Heart left ventricle (tissue), 16 donors: ENCODE data around the gene PTPRK. TPM values are rescaled to one million over a fixed set of nuclear protein-coding genes. Genes with fewer than 3 reads are reported as not detected.
"Not testable (repeated sequence)": the region's sequence is repeated elsewhere in the genome, so short reads cannot be mapped to it uniquely, and the experiment has no call there.

Experiments
- ATAC-seq, 4 donors: fragments of 200-7000 bp; cut with Tn5 transposase; one replicate each; pipeline ENCODE4 v1.9.1; 2020 to 2022; ENCODE audit warnings: moderate library complexity in 4 of 4, mild to moderate bottlenecking in 3 of 4, moderate number of reproducible peaks in 1 of 4
- DNase-seq, 5 donors: peaks; one replicate each; pipeline ENCODE4 v3.0.0-alpha.2; 2020
- H3K27ac ChIP-seq, 12 donors: fragments of 200-600 bp; sonication (generic) in 4 of 12; one replicate each; pipeline versions ENCODE4 v1.5.0 to v1.8.0; 2016 to 2022; ENCODE audit warnings: mild to moderate bottlenecking in 2 of 12
- H3K27me3 ChIP-seq, 9 donors: fragments of 200-600 bp; sonication (generic) in 2 of 9; one replicate each; pipeline versions ENCODE4 v1.5.1 to v1.8.0; 2016 to 2022; ENCODE audit warnings: mild to moderate bottlenecking in 3 of 9
- H3K36me3 ChIP-seq, 9 donors: fragments of 200-600 bp; sonication (generic) in 2 of 9; one replicate each; pipeline versions ENCODE4 v1.5.0 to v1.8.0; 2018 to 2022; ENCODE audit warnings: mild to moderate bottlenecking in 2 of 9
- H3K4me1 ChIP-seq, 12 donors: fragments of 200-600 bp; sonication (generic) in 4 of 12; one replicate each; pipeline versions ENCODE4 v1.5.0 to v1.8.0; 2016 to 2022; ENCODE audit warnings: mild to moderate bottlenecking in 3 of 12
- H3K4me3 ChIP-seq, 12 donors: fragments of 200-600 bp; sonication (generic) in 4 of 12; one replicate each; pipeline versions ENCODE4 v1.5.0 to v1.8.0; 2017 to 2022; ENCODE audit warnings: mild to moderate bottlenecking in 9 of 12, moderate library complexity in 4 of 12
- H3K9me3 ChIP-seq, 12 donors: fragments of 200-600 bp; sonication (generic) in 4 of 12; one replicate each; pipeline versions ENCODE4 v1.5.0 to v1.8.0; 2016 to 2022; ENCODE audit warnings: mild to moderate bottlenecking in 1 of 12
- POLR2A ChIP-seq, 2 donors: fragments of 450-650 bp; IDR thresholded peaks; one replicate each; pipeline ENCODE4 v1.6.1; 2017; ENCODE audit warnings: antibody characterized with exemption in 2 of 2, mild to moderate bottlenecking in 2 of 2, moderate library complexity in 2 of 2
- WGBS, 4 donors: extraction: QIAGEN DNeasy Blood & Tissue Kit in 2 of 4; methylation state at CpG; one replicate each; pipeline versions ENCODE4 v1.1.5 to v1.1.7; 2013 to 2018; 5-methylcytosine and 5-hydroxymethylcytosine counted together
- intact Hi-C, 10 donors: fragments of 100-400 bp; cut with DNase I; formaldehyde crosslinking; loops; one replicate each; pipeline versions ENCODE4 v1.11.1 to v1.14.2; 2022
- polyA plus RNA-seq, 2 donors: library from polyadenylated mRNA; stranded (reverse); fragments of 200-250 nt; gene quantifications; one replicate each; pipeline ENCODE4 v1.2.3, GENCODE V29; 2013
- total RNA-seq, 9 donors: library from RNA; depleted of rRNA in 2 of 9; stranded (reverse); fragments of >200 nt in 2 of 9; fragmentation: NEBNext Ultra II Directional in 3 of 9; extraction: Animal tissue kit (Norgen Biotek cat#: 25700) in 3 of 9; gene quantifications; one replicate each; pipeline versions ENCODE4 v1.1.0 to v1.2.4, GENCODE V29; 2016 to 2023
- TF ChIP-seq, protein P1 (sequence below), 12 donors: fragments of 200-600 bp; sonication (generic) in 4 of 12; IDR thresholded peaks; one replicate each; pipeline versions ENCODE4 v1.5.0 to v1.8.0; 2018 to 2022; ENCODE audit warnings: antibody characterized with exemption in 12 of 12, mild to moderate bottlenecking in 5 of 12
- donor health status: ischemic (EF 13 %, LVEDD 7.1; RV severe dilation, severe dysfunction).
- donor health status: healthy with polysubstance abuse.
- donor health status: DM: no; HTN: yes; CAD: no.
- donor health status: DM: no; HTN: no; CAD: no.
- donor health status: ischemic (EF 25% LVEDD 6.9; RV normal size, moderate dysfunction).
- donor health status: ischemic (EF 25% LVEDD 5.7; RV mildly dilated, moderate dysfunction).
- donor health status: healthy.
- donor health status: DM: yes; HTN: yes; CAD: no.
- donor health status: ischemic (EF 35%, LVEDD 5.7; RV mildly dilated, moderate dysfunction).
- donor health status: nonischemic (EF 11% LVEDD 7.7; RV severe dilation, severe dysfunction).
- donor health status: DM: yes; HTN: yes; CAD: no.
- donor health status: PGD.
- donor health status: ischemic (EF 29% LVEDD 5.4; RV normal size, mild dysfunction).
- donor health status: nonischemic (EF 23%, LVEDD 6.1; RV moderate dilation, normal function).

Gene PTPRK
- total and polyA plus RNA-seq, 11 donors = 5.4 to 50.8 (median 38.5) TPM

DNA sequence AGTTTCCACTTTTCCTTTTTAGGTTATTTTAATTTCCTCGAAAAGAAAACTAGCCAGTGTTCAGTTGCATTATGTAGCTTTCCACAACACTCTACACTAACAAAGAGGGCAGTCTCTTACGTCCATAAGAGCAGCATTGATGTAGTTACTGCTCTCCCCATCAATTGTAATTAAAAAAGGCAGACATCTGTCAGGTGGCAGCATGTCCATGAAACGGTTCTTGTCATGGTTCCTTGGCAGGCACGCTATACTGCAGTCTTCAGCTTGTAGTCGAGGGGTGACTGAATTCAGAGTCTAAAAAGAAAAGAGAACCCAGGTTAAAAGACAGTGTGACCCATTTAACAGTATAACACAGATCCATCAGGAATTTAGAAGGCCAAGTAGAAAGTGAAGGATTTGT is 539.4 kb downstream of the PTPRK start:
- no peak for TF ChIP-seq POLR2A (IDR thresholded peaks at IDR 0.05)
- TF ChIP-seq, protein P1, sequence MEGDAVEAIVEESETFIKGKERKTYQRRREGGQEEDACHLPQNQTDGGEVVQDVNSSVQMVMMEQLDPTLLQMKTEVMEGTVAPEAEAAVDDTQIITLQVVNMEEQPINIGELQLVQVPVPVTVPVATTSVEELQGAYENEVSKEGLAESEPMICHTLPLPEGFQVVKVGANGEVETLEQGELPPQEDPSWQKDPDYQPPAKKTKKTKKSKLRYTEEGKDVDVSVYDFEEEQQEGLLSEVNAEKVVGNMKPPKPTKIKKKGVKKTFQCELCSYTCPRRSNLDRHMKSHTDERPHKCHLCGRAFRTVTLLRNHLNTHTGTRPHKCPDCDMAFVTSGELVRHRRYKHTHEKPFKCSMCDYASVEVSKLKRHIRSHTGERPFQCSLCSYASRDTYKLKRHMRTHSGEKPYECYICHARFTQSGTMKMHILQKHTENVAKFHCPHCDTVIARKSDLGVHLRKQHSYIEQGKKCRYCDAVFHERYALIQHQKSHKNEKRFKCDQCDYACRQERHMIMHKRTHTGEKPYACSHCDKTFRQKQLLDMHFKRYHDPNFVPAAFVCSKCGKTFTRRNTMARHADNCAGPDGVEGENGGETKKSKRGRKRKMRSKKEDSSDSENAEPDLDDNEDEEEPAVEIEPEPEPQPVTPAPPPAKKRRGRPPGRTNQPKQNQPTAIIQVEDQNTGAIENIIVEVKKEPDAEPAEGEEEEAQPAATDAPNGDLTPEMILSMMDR (IDR thresholded peaks at IDR 0.05) = no peak
- 84 to 92% (median 88%) methylated on average over 5 of the region's 5 CpGs for WGBS, 4 donors
- intact Hi-C loops = no loop called here
- DNase-seq (no peak), ATAC-seq (no peak)
- peaks cover 0 to 100% (median 47%) of the 10 kb centered on the region in 9 donors for H3K36me3 ChIP-seq
- H3K9me3 ChIP-seq = no peaks in the 10 kb centered on the region
- H3K4me1 ChIP-seq = no peaks in the 10 kb centered on the region
- H3K27ac ChIP-seq = no peak overlapping the region
- H3K27me3 ChIP-seq = no peaks in the 10 kb centered on the region
- H3K4me3 ChIP-seq = no peak overlapping the region

- H3K27me3 ChIP-seq, DNase-seq, ATAC-seq, H3K9me3 ChIP-seq, H3K27ac ChIP-seq, H3K4me1 ChIP-seq, intact Hi-C loops, H3K4me3 ChIP-seq: not testable (repeated sequence)
- H3K36me3 ChIP-seq = peaks cover 0 to 99% (median 52%) of the 10 kb centered on the region in 9 donors
- 88 to 100% (median 94%) methylated on average over 2 of the region's 2 CpGs for WGBS, 4 donors
These were observed 542.2 kb downstream of the PTPRK start for GRCh38 chr6:127978185-127978584.

DNA sequence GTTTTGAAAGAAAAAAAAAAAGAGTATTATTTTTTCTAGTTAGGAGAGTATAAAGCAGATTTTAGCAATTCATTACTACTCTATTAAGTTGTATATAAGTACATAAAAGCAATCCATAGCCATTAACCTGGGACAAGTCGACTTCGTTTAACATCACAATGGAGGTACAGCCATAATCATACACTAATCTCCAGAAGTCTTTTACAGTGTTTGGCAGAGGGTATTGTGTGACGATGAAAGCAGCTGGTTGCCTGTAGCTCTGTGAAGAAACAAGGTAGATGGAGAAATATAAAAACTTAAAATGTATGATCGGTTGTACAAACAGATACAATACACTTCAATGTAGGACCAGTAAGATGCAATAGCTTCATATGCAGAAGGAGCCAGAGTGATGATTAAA is 543.6 kb downstream of the PTPRK start:
- TF ChIP-seq, protein P1 (IDR thresholded peaks at IDR 0.05) = no peak
- no peak for TF ChIP-seq POLR2A (IDR thresholded peaks at IDR 0.05)
- 96 to 99% (median 97%) methylated on average over 4 of the region's 4 CpGs for WGBS, 4 donors
- Histone ChIP-seq H3K9me3 (no peaks in the 10 kb centered on the region), H3K36me3 (peaks cover 3 to 100% (median 56%) of the 10 kb centered on the region in 9 donors), H3K4me3 (no peak overlapping the region), H3K27me3 (no peaks in the 10 kb centered on the region), H3K4me1 (no peaks in the 10 kb centered on the region), H3K27ac (no peak overlapping the region)
- intact Hi-C loops = no loop called here
- no peak for DNase-seq
- no peak for ATAC-seq

DNA sequence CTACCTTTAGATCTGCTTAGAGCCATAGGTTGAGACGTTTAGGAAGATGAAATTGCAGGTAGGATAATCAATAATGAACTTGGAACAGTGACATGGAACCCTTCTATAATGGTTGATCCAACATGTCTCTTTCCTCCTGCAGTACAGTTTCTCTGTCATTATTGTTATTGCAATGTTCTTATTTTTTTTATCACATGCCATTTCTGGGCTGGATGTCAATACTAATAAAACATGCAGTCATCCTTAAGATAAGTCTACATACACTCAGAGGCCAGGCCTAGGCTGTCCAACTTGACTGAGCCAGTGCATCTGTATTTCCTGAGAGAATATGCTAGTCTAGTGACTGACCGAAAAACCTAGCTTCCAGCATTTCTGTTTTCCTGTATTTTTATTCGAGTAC is 544.3 kb downstream of the PTPRK start:
- DNase-seq (no peak), ATAC-seq (no peak)
- Histone ChIP-seq H3K4me1 (no peaks in the 10 kb centered on the region), H3K36me3 (peaks cover 3 to 100% (median 50%) of the 10 kb centered on the region in 9 donors), H3K27me3 (no peaks in the 10 kb centered on the region), H3K27ac (no peak overlapping the region), H3K4me3 (no peak overlapping the region), H3K9me3 (no peaks in the 10 kb centered on the region)
- WGBS, 4 donors = 82 to 93% (median 86%) methylated on average over 3 of the region's 3 CpGs
- TF ChIP-seq, protein P1 (IDR thresholded peaks at IDR 0.05) = no peak
- no peak for TF ChIP-seq POLR2A (IDR thresholded peaks at IDR 0.05)
- intact Hi-C loops = no loop called here

DNA sequence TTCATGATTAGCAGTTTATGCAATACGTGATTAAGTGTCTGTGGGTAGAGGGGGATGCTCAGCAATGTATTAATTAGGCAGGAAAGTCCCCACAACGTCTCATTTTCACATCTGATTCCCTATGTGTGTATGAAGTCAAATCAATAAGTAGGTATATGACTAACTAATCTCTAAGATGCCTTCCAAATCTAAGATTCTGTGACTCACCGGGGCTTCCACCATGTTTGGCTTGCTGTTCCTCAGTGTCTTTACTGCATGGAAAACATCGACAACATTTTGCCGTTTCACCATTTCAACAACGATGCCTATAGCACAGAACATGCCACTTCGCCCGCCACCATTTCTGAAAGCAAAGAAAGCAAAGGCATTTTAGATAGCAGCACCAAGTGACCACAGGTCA is 547.6 kb downstream of the PTPRK start:
- H3K4me1 ChIP-seq = no peaks in the 10 kb centered on the region
- no peak for TF ChIP-seq POLR2A (IDR thresholded peaks at IDR 0.05)
- TF ChIP-seq, protein P1 (IDR thresholded peaks at IDR 0.05) = no peak
- no peak overlapping the region for H3K4me3 ChIP-seq
- WGBS, 4 donors = 92 to 99% (median 96%) methylated on average over 8 of the region's 8 CpGs
- peak overlapping the region in 1 of 12 donors; percentile 19 for H3K27ac ChIP-seq
- no peaks in the 10 kb centered on the region for H3K27me3 ChIP-seq
- DNase-seq (no peak), ATAC-seq (no peak)
- intact Hi-C loops = no loop called here
- H3K36me3 ChIP-seq = peaks cover 3 to 96% (median 49%) of the 10 kb centered on the region in 9 donors
- no peaks in the 10 kb centered on the region for H3K9me3 ChIP-seq
